Mesothelial cell of epicardium (in vitro differentiated cells): Measurements from ENCODE around the gene CXCL17. TPM values are rescaled to one million over a fixed set of nuclear protein-coding genes. Genes with fewer than 3 reads are reported as not detected.

Experiments used
- DNase-seq, 2 experiments: peaks; one replicate each; pipeline ENCODE4 v3.0.0; 2021; ENCODE audit warnings: low spot score in 2 of 2; ENCODE audit not compliant: unreplicated experiment in 2 of 2
- H3K27ac Mint-ChIP-seq: 2 replicates; pipeline ENCODE4 v1.8.0; 2021; ENCODE audit warnings: mixed read lengths
- H3K27me3 Mint-ChIP-seq: 2 replicates; pipeline ENCODE4 v1.8.0; 2021; ENCODE audit warnings: low read depth, mixed read lengths
- H3K36me3 Mint-ChIP-seq: 2 replicates; pipeline ENCODE4 v1.8.0; 2021; ENCODE audit warnings: mixed read lengths
- H3K4me1 Mint-ChIP-seq: 2 replicates; pipeline ENCODE4 v1.8.0; 2021; ENCODE audit warnings: mixed read lengths
- H3K4me3 Mint-ChIP-seq: 2 replicates; pipeline ENCODE4 v1.8.0; 2021; ENCODE audit warnings: mild to moderate bottlenecking, moderate library complexity, mixed read lengths
- H3K9me3 Mint-ChIP-seq: 2 replicates; pipeline ENCODE4 v1.8.0; 2021; ENCODE audit warnings: mixed read lengths
- CTCF ChIP-seq: fragments of 200-600 bp; sonication (generic); IDR thresholded peaks from one replicate; pipeline ENCODE4 v1.5.0; 2021; ENCODE audit warnings: antibody characterized with exemption; ENCODE audit not compliant: unreplicated experiment
- total RNA-seq: library from RNA; stranded (reverse); gene quantifications from 3 replicates; pipeline ENCODE4 v1.2.1, GENCODE V29; 2021

Gene CXCL17
- total RNA-seq, 1 donor from 2014 or later = not detected

GRCh38 chr19:42386974-42387707 is 55.6 kb downstream of the CXCL17 start:
- peak overlapping the region; percentile 58 for H3K4me3 Mint-ChIP-seq
- H3K9me3 Mint-ChIP-seq = no peaks in the 10 kb centered on the region
- peak in 1 of 2 experiments; percentile 53 for DNase-seq
- H3K27me3 Mint-ChIP-seq = peaks cover 53% of the 10 kb centered on the region
- H3K36me3 Mint-ChIP-seq = no peaks in the 10 kb centered on the region
- H3K27ac Mint-ChIP-seq = peak overlapping the region; percentile 6
- no peak for TF ChIP-seq CTCF
- H3K4me1 Mint-ChIP-seq = peaks cover 7% of the 10 kb centered on the region

- no peak for DNase-seq
- H3K4me3 Mint-ChIP-seq = no peak overlapping the region
- H3K9me3 Mint-ChIP-seq = no peaks in the 10 kb centered on the region
- H3K27me3 Mint-ChIP-seq = peaks cover 21% of the 10 kb centered on the region
- no peak overlapping the region for H3K27ac Mint-ChIP-seq
- TF ChIP-seq CTCF = no peak
- H3K36me3 Mint-ChIP-seq = peaks cover 7% of the 10 kb centered on the region
- no peaks in the 10 kb centered on the region for H3K4me1 Mint-ChIP-seq
Measured at GRCh38 chr19:42380155-42380554, 62.6 kb downstream of the CXCL17 start.

Other genes with a start within 250 kb of the CXCL17 start
- 21.3 to 24.0 TPM (median 23.7 TPM) in 3 replicates for gene DEDD2, start 225.3 kb downstream of the CXCL17 start, total RNA-seq
- 12.3 to 13.4 TPM (median 13.3 TPM) in 3 replicates for gene ZNF526, start 222.6 kb downstream of the CXCL17 start, total RNA-seq
- 42.9 to 45.5 TPM (median 44.6 TPM) in 3 replicates for gene GSK3A, start 200.3 kb downstream of the CXCL17 start, total RNA-seq
- 90.4 to 106 TPM (median 92.1 TPM) in 3 replicates for gene ERF, start 187.8 kb downstream of the CXCL17 start, total RNA-seq
- 84.0 to 90.9 TPM (median 90.8 TPM) in 3 replicates for gene CIC, start 173.7 kb downstream of the CXCL17 start, total RNA-seq
- gene PRR19, start 140.8 kb downstream of the CXCL17 start, total RNA-seq = 1.3 to 2.0 TPM (median 1.7 TPM) in 3 replicates
- 81.2 to 91.0 TPM (median 88.5 TPM) in 3 replicates for gene PAFAH1B3, start 140.3 kb downstream of the CXCL17 start, total RNA-seq
- 0.25 to 0.92 TPM (median 0.42 TPM) in 3 replicates for gene TMEM145, start 129.6 kb downstream of the CXCL17 start, total RNA-seq
- gene MEGF8, start 117.3 kb downstream of the CXCL17 start, total RNA-seq = 54.7 to 58.9 TPM (median 57.1 TPM) in 3 replicates
- 1.5 to 2.1 TPM (median 1.9 TPM) in 3 replicates for gene CNFN, start 52.6 kb downstream of the CXCL17 start, total RNA-seq
- 8.6 to 10.8 TPM (median 8.8 TPM) in 3 replicates for gene LIPE, start 15.6 kb downstream of the CXCL17 start, total RNA-seq
- gene CEACAM1, start 85.5 kb upstream of the CXCL17 start, total RNA-seq = 0.66 to 1.4 TPM (median 1.3 TPM) in 3 replicates
- gene CEACAM8, start 152.0 kb upstream of the CXCL17 start, total RNA-seq = not detected in 3 replicates